Ishikawa (cell line): ENCODE data around the gene ITGA11.

Experiments used
- CEBPB ChIP-seq: IDR thresholded peaks from 2 replicates; pipeline ENCODE4 v1.6.1; 2012
- CREB1 ChIP-seq: IDR thresholded peaks from 2 replicates; pipeline ENCODE4 v1.6.1; 2012; ENCODE audit warnings: low read depth
- MAX ChIP-seq: IDR thresholded peaks from 2 replicates; pipeline ENCODE4 v1.6.1; 2012
- REST ChIP-seq: IDR thresholded peaks from 2 replicates; pipeline ENCODE4 v1.6.1; 2012; ENCODE audit warnings: low read depth, mild to moderate bottlenecking
- TCF12 ChIP-seq: IDR thresholded peaks from 2 replicates; pipeline ENCODE4 v1.6.1; 2012; ENCODE audit warnings: low read depth
- YY1 ChIP-seq: IDR thresholded peaks from 2 replicates; pipeline ENCODE4 v1.6.1; 2012; ENCODE audit warnings: low read depth

GRCh38 chr15:68409736-68410370 lies 22.1 kb downstream of the ITGA11 start:
- TF ChIP-seq MAX (no peak), REST (no peak), CREB1 (no peak), CEBPB (no peak), TCF12 (no peak), YY1 (no peak)
